Measurements from ENCODE around the gene SLC66A1. TPM values are rescaled to one million over a fixed set of nuclear protein-coding genes. Genes with fewer than 3 reads are reported as not detected.

Gene SLC66A1
- polyA plus RNA-seq, 4 donors: 12.0 to 15.7 (median 12.3) TPM

GRCh38 chr1:19323987-19324664 is 12.0 kb downstream of the SLC66A1 start:
- DNase-seq (ENCODE audit: low read depth in 4 of 4, low spot score in 3 of 4): no peak

GRCh38 chr1:19324665-19324990 is 12.5 kb downstream of the SLC66A1 start:
- no peak for DNase-seq (ENCODE audit: low read depth in 4 of 4, low spot score in 3 of 4)

- no peak for DNase-seq (ENCODE audit: low read depth in 4 of 4, low spot score in 3 of 4)
Measured at GRCh38 chr1:19325368-19325957, 13.3 kb downstream of the SLC66A1 start.

GRCh38 chr1:19325958-19326747 is 14.0 kb downstream of the SLC66A1 start:
- no peak for DNase-seq (ENCODE audit: low read depth in 4 of 4, low spot score in 3 of 4)

- no peak for DNase-seq (ENCODE audit: low read depth in 4 of 4, low spot score in 3 of 4)
Measured at GRCh38 chr1:19326748-19327065, 14.6 kb downstream of the SLC66A1 start.

- no peak for DNase-seq (ENCODE audit: low read depth in 4 of 4, low spot score in 3 of 4)
Measured at GRCh38 chr1:19327301-19327700, 15.2 kb downstream of the SLC66A1 start.

GRCh38 chr1:19327736-19328135 is 15.6 kb downstream of the SLC66A1 start:
- DNase-seq (ENCODE audit: low read depth in 4 of 4, low spot score in 3 of 4): no peak

GRCh38 chr1:19328486-19328885 is 16.4 kb downstream of the SLC66A1 start:
- DNase-seq (ENCODE audit: low read depth in 4 of 4, low spot score in 3 of 4): no peak

- no peak for DNase-seq (ENCODE audit: low read depth in 4 of 4, low spot score in 3 of 4)
Measured at GRCh38 chr1:19329188-19329587, 17.1 kb downstream of the SLC66A1 start.

GRCh38 chr1:19329611-19330010 is 17.5 kb downstream of the SLC66A1 start:
- DNase-seq (ENCODE audit: low read depth in 4 of 4, low spot score in 3 of 4): no peak

- no peak for DNase-seq (ENCODE audit: low read depth in 4 of 4, low spot score in 3 of 4)
Measured at GRCh38 chr1:19330449-19331135, 18.5 kb downstream of the SLC66A1 start.

GRCh38 chr1:19331262-19331878 is 19.2 kb downstream of the SLC66A1 start:
- DNase-seq (ENCODE audit: low read depth in 4 of 4, low spot score in 3 of 4): no peak

GRCh38 chr1:19332832-19333231 is 20.7 kb downstream of the SLC66A1 start:
- DNase-seq (ENCODE audit: low read depth in 4 of 4, low spot score in 3 of 4): no peak

GRCh38 chr1:19333587-19334354 is 21.6 kb downstream of the SLC66A1 start:
- no peak for DNase-seq (ENCODE audit: low read depth in 4 of 4, low spot score in 3 of 4)

- no peak for DNase-seq (ENCODE audit: low read depth in 4 of 4, low spot score in 3 of 4)
Measured at GRCh38 chr1:19336543-19336942, 24.4 kb downstream of the SLC66A1 start.

GRCh38 chr1:19337289-19337688 is 25.2 kb downstream of the SLC66A1 start:
- no peak for DNase-seq (ENCODE audit: low read depth in 4 of 4, low spot score in 3 of 4)

- no peak for DNase-seq (ENCODE audit: low read depth in 4 of 4, low spot score in 3 of 4)
Measured at GRCh38 chr1:19338323-19338762, 26.2 kb downstream of the SLC66A1 start.

- no peak for DNase-seq (ENCODE audit: low read depth in 4 of 4, low spot score in 3 of 4)
Measured at GRCh38 chr1:19339214-19339861, 27.2 kb downstream of the SLC66A1 start.

GRCh38 chr1:19340387-19340937 is 28.3 kb downstream of the SLC66A1 start:
- DNase-seq (ENCODE audit: low read depth in 4 of 4, low spot score in 3 of 4): no peak
